CD4-positive, alpha-beta T cell treated with Interleukin-12 subunit alpha and Interleukin-12 subunit beta, for 1 hour (primary cell): Measurements from ENCODE around the gene NPIPB2.
"Not testable (repeated sequence)": the region's sequence is repeated elsewhere in the genome, so short reads cannot be mapped to it uniquely, and the experiment has no call there.

Source experiments
- DNase-seq: peaks from one replicate; pipeline ENCODE4 v3.0.0-alpha.2; 2020

NPIPB2 gene

DNA sequence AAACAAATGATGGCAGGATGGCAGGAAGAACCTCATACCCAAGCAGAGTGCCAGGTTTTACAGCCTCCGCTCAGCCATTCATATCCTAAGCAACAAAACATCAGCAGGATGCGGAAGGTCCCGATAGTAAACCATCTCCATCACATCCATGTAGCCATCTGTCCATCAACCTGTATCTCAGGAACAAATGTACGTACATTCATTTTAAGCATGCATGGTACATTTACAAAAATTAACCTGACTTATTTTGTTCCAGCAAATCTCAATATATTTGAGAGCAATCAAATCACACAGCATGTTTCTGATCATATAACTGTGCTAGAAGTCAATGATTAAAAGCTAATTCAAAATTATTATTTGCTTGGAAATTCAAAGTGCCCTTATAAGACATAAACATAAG is at the start of gene NPIPB2:
TSS of gene NPIPB2 (minus strand) at position 101 of the 400 bp plus-strand sequence. CDS start at position 101, 0 bp downstream.
- DNase-seq, result not testable (repeated sequence)

DNA sequence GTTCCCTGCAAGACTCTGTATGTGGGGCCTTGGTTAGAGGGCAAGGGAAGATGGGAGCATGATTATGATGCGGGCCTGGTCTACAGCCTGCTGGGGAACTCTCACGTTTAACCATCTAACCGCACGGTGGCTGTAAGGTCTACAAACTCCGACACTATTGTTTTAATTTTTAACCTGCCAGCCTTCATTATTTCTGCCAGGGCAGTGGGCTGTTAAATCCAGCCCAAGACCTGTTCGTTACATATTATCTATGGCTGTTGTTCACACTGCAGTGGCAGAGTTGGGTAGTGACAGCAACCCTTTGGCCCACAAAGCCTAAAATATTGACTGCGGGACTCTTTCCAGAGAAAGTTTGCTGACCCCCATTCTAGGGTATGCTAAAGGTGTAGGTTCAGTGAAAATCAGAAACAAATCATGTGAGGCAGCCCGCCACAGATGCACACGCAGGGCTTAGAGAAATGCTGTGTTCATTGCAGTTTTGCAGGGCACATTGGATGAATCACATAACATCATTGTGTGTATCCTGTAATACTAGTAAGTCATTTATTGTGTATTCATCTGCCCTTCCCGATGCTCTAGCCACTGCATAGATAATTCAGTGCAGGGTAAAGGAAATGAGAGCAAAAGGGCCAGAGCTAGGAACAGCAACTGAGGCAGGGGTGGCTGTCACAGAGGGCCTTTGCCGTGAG is 49.0 kb upstream of the NPIPB2 start:
- no peak for DNase-seq

DNA sequence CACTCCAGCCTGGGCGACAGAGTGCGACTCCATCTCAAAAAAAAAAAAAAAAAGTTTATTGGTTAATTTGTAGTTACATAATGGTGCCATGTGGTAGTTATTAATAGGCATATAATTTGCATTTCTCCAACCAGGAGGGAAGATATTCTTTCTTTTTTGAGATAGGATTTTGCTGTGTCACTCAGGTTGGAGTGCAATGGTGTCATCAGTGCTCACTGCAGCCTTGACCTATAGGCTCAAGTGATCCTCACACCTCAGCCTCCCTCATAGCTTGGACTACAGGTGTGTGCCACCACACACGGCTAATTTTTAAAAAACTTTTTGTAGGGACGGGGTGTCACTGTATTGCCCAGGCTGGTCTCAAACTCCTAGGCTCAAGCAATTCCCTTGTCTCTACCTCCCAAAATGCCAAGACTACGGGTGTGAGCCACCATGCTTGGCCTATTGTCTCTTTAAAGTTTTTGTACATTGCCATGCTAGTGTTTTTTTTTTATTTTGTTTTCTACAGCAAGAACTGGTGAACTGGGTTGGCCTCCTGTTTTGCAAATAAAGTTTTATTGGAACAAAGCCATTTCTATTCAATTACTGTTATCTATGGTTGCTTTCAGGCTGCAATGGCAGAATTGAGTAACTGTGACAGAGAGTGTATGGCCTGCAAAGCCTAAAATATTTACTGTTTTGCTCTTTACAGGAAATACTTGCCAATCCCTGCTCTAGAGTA is 46.6 kb upstream of the NPIPB2 start:
- DNase-seq, result no peak

DNA sequence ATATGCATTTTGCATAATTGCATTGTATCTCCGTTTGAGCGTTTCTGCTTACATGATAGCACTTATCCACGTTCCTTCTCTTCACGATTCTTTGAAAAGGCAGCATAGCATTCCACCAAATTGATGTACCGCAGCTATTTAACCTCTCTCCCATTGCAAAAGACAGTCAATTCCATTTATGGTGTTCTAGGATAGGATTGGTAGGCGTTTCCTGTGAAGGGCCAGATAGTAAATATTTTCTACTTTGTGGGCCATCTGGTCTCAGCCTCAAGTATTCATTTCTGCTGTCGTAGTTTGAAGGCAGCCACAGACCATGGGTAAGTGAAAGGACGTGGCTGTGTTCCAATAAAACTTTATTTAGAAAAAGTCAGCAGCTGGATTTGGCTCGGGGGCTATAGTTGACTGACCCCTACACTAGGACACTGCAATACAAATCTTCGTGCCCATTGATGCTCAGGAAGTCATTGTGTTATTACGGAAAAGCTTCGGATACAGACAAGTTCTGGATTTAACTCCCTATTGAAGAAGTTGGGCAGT is 44.7 kb upstream of the NPIPB2 start:
- DNase-seq, result no peak

DNA sequence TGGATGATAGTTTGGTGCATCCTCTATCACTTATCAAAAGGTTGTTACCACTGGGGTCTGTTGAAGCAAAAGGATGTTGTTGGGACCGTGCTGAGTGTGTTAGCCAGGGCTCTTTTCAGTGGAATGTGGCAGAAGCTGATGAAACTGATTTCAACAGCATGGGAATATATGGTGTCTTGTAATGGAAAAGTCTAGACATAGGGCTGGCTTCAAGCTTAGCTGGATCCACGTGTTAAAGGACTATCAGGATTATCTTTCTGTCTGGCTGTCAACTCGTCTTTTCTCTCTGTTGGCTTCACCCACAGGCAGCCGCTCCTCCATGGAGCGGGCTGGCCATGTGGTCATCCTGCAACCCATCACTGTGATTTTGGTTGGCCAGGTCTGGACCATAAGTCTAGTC is 43.4 kb upstream of the NPIPB2 start:
- no peak for DNase-seq

DNA sequence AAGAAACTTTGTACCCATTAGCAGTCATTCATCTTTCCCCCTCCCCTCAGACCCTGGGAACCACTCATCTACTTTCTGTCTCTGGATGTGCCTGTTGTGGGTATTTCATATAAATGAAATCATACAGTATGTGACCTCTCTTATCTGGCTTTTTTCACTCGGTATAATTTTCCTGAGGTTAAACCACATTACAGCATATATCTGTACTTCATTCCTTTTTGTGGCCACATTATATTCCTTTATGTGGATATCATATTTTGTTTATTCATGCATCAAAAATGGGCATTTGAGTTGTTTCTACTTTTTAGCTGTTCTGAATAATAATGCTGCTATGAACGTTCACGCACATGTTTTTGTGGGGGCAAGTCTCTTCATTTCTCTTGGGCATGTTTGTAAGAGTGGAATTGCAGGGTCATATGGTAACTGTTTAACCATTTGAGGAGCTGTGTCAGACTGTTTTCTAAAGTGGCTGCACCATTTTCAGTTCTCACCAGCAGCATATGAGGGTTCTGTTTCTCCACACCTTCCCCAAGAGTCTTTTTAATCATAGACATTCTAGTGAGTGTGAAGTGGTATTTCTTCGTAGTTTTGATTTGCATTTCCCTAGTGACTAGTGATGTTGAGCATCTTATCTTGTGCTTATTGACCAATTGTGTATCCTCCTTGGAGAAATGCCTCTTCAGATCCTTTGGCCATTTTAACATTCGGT is 38.4 kb upstream of the NPIPB2 start:
- no peak for DNase-seq

DNA sequence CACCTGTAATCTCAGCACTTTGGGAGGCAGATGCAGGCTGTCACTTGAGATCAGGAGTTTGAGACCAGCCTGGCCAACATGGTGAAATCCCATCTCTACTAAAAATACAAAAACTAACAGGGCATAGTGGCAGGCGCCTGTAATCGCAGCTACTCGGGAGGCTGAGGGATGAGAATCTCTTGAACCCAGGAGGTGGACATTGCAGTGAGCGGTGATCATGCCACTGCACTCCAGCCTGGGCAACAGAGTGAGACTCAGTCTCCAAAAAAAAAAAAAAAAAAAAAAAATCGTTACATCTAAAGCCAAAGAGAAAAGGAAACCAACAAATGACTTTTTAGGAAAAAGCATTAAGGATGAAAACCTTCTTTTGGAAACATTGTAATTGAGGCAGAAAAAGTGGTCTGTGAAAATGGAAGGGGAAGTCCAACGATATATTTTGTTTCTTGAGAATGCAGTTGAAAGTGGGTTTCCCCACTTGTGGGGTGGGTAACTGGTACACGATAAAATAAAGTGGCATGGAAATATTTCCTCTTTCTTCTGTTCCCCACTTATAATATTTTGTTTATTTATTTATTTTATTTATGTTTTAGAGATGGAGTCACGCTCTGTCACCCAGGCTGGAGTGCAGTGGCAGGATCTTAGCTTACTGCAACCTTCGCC is 37.3 kb upstream of the NPIPB2 start:
- DNase-seq, result no peak

DNA sequence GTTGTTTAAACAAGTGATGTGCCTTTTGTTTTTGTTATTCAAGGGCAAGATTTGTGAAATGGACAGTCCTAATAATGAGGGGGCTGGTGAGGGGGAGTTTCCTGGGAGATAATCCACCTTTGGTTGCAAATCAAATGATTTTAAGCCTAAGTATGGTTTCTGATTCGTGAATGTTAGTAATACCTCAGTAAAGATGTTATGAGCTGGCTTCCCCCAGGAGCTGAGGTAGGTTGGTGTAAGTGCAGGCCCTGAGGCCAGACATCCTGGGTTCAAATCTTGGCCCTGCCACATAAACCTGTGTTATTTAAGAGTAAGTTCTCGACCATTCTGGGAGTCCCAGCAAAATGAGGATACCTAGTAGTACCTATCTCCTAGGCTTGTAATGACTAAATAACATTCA is 36.2 kb upstream of the NPIPB2 start:
- no peak for DNase-seq

DNA sequence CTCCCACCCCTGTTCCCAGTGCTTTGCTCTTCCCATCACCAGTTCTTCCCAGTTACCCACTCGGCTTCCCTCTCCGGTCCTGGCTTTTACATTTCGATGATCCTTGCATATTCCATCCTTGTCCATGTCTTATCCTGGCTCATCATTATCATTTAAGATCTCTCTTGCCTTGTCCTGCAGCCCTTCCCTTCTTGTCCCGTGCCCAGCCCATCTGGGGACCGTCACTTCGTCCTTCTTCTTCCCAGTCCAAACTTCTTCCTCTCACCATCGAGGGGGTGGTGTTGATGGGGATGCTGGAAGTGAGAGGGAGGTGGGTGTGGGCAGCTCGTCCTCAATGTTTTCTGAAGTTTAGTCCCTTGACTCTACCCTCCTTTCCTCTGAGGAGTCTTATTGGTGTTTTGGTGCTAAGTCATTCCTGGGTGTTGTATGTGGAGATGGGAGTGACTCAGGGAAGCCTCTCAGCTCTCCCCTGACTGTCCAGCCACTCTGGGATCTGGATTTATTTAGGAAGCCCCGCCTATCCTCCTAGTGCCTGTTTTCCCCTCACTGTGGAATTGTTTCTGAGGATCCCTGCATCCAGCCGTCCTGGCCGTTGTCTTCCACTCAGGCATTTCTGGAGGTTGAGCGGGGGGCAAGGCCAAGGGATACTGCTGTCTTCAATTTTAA is 35.7 kb upstream of the NPIPB2 start:
- DNase-seq, result no peak

DNA sequence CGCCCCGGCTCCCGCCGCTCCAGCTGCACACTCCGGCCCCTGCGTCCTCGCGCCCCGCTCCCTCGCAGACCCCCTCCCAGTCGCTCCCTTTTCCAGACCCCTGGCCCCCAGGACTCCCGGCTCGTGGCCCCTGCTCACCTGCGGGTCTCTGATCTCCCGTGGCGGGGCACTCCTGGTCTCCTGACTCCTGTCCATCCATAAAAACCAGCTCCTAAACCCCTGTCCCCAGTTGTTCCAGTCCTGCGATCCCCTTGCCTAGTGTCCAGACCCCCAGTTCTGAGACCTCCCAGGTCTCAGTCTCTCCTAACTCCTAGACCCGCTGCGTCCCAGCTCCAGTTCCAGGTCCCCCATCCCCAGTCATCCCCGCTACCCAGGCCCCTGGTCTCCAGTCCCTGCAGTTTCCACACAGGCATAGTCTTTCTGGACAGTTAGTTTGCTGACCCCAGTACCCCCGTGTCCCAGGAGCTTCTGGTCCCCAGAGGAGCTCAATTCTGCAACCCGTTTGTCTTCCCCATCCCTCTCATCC is 35.1 kb upstream of the NPIPB2 start:
- DNase-seq, result no peak

DNA sequence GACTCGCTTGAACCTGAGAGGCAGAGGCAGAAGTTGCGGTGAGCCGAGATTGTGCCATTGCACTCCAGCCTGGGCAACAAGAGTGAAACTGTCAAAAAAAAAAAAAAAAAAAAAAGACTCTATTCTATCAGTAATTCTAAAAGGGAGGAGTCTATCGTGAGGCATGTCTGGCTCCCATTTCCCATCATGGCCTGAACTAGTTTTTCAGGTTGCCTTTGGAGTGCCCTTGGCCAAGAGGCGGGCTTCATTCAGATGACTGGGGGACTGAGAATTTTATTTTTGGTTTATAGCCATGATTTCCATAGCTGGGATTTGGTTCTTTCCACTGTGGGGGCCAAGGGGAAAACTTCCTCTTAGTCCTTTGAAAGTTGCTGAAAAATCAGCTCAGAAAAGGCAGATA is 31.2 kb upstream of the NPIPB2 start:
- DNase-seq, result no peak

DNA sequence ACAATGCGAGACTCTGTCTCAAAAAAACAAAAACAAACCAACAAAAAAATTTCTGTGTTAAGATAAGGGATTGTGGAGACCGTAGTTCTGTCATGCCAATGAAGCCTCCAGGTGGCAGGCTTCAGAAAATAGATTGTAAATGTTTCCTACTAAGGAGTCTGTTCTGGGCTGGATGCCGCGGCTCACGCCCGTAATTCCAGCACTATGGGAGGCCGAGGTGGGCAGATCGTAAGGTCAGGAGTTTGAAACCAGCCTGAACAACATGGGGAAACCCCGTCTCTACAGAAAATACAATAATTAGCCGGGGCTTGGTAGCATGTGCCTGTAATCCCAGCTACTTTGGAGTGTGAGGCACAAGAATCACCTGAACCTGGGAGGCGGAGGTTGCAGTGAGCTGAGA is 30.3 kb upstream of the NPIPB2 start:
- DNase-seq, result no peak

DNA sequence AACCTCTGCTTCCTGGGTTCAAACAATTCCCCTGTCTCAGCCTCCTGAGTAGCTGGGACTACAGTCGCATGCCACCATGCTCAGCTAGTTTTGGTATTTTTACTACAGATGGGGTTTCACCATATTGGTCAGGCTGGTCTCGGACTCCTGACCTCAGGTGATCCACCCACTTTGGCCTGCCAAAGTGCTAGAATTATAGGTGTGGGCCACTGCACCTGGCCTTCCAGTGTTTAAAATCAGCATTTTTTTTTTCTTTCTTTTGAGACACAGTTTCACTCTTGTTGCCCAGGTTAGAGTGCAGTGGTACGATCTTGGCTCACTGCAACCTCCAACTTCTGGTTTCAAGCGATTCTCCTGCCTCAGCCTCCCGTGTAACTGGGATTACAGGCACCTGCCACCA is 28.4 kb upstream of the NPIPB2 start:
- not testable (repeated sequence) for DNase-seq

DNA sequence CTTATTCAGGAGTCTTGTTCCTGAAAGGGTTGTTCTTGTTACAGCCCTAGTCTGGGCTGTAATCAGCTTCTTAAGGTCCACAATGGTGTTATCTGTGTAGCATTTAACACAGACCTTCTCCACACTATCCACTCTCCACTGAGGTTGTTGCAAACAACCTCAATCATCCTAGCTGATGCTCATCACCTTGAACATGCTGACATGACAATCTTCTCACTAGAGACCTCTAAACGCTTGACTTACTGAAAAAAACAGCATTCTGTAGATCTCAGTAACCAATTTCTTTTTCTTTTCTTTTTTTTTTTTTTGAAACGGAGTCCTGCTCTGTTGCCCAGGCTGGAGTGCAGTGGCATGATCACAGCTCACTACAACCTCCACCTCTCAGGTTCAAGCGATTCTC is 26.7 kb upstream of the NPIPB2 start:
- no peak for DNase-seq

DNA sequence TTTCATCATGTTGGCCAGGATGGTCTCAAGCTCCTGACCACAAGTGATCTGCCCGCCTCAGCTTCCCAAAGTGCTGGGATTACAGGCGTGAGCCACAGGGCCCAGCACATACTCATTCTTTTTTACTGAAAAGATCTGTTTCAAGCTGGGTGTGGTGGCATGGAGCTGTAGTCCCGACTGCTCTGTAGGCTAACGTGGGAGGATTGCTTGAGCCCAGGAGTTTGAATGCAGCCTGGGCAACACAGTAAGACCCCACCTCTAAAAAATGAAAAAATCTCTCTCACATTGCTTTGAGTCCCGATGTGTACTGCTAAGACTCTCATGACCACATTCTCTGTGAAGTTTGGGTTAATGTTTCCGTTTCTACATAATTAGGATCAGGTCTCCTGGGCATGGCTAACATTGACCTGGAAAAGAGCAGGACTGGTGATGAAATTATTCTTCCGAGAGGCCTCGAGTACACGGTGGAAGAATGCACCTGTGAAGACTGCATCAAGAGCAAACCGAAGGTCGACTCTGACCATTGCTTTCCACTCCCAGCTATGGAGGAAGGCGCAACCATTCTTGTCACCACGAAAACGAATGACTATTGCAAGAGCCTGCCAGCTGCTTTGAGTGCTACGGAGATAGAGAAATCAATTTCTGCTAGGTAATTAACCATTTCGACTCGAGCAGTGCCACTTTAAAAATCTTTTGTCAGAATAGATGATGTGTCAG is 25.5 kb upstream of the NPIPB2 start:
- no peak for DNase-seq

DNA sequence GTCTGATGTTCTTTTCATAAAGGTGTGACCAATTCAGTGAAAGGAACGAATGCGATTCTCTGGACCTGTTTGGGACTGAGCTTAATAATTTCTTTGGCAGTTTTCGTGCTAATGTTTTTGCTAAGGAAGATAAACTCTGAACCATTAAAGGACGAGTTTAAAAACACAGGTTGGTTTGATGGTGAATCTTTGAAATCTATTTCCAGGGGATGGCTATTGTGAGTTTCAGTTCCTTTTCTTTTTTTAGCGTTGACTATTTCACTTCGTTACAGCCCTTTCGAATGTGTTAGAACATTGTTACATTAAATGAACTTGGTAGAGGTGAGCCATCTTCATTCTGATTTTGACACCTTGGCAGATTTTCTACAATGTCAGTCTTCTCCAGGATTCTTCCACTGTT is 24.3 kb upstream of the NPIPB2 start:
- DNase-seq, result no peak

DNA sequence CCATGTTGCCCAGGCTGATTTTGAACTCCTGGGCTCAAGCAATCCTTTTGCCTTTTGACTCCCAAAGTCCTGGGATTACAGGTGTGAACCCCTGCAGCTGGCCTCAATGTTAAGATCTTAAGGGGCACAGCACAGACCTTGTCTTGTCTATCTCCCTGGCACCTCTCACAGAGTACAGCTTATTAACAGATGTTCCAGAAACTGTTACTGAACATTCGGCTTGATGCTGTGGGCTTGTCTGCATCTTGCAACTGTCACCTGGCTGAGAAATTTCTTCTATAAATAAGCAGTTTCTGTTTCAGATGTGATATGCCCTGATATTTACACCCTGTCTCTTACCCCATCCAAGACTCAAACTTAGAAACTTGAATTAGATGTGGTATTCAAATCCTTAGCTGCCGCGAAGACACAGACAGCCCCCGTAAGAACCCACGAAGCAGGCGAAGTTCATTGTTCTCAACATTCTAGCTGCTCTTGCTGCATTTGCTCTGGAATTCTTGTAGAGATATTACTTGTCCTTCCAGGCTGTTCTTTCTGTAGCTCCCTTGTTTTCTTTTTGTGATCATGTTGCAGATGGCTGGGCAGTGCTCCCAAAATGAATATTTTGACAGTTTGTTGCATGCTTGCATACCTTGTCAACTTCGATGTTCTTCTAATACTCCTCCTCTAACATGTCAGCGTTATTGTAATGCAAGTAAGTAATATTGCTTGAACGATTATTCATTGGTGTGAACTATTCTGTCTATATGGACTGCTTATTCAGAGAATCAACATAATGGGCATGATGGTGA is 23.1 kb upstream of the NPIPB2 start, which contains the start of gene TNFRSF17:
TSS of gene TNFRSF17 (plus strand) at position 450 of the 791 bp plus-strand sequence. CDS start at position 565, 115 bp downstream.
- no peak for DNase-seq

DNA sequence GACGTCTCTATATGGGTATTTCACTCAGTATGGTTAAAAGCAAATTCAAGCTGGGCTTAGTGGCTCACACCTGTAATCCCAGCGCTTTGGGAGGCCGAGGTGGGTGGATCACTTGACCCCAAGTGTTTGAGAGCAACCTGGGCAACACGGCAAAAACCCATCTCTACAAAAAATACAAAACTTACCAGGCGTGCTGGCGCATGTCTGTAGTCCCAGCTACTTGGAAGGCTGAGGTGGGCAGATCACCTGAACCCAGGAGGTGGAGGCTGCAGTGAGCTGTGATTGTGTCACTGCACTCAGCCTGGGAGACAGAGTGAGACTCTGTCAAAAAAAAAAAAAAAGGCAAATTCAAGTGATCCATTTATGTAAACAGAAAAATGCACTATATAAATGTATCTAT is 21.9 kb upstream of the NPIPB2 start:
- no peak for DNase-seq

DNA sequence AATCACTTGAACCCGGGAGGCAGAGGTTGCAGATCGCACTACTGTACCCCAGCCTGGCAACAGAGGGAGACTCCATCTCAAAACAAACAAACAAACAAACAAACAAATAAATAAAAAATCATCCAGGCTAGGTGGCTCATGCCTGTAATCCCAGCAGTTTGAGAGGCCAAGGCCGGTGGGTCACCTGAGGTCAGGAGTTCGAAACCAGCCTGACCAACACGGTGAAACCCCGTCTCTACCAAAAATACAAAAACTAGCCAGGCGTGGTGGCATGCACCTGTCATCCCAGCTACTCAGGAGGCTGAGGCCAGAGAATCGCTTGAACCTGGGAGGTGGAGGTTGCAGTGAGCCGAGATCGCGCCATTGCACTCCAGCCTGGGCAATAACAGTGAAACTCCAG is 21.1 kb upstream of the NPIPB2 start:
- DNase-seq, result not testable (repeated sequence)

DNA sequence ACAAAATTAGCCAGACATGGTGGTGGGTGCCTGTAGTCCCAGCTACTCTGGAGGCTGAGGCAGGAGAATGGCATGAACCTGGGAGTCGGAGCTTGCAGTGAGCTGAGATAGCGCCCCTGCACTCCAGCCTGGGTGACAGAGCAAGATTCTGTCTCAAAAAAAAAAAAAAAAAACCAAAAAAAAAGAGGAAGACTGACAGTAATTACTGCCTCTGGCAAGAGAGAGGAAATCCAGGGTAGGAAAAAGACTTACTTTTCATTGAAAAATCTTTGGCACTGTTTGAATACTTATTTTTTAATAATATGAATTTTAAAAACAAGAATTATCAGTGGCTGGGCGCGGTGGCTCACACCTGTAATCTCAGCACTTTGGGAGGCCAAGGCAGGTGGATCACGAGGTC is 20.6 kb upstream of the NPIPB2 start:
- not testable (repeated sequence) for DNase-seq
